GM18858 (cell line): Measurements from ENCODE around the gene HEG1.

Experiments
- ATAC-seq: cut with Tn5 transposase; IDR thresholded peaks from one replicate; pipeline ENCODE4 v1.9.1; 2021; ENCODE audit not compliant: unreplicated experiment

Gene HEG1

GRCh38 chr3:125023833-125024555 lies 31.8 kb downstream of the HEG1 start:
- ATAC-seq, result no peak

GRCh38 chr3:125022206-125022605 lies 33.6 kb downstream of the HEG1 start:
- ATAC-seq, result no peak

GRCh38 chr3:125019271-125019670 lies 36.5 kb downstream of the HEG1 start:
- ATAC-seq, result no peak

GRCh38 chr3:125017406-125017805 lies 38.4 kb downstream of the HEG1 start:
- no peak for ATAC-seq

GRCh38 chr3:125014570-125015179 lies 41.1 kb downstream of the HEG1 start:
- no peak for ATAC-seq

GRCh38 chr3:125013095-125013494 lies 42.7 kb downstream of the HEG1 start:
- ATAC-seq, result no peak

GRCh38 chr3:125011941-125012340 lies 43.9 kb downstream of the HEG1 start:
- ATAC-seq, result no peak

GRCh38 chr3:125010393-125010792 lies 45.4 kb downstream of the HEG1 start:
- no peak for ATAC-seq

GRCh38 chr3:125008766-125009165 lies 47.0 kb downstream of the HEG1 start:
- ATAC-seq, result no peak

GRCh38 chr3:125006291-125006731 lies 49.5 kb downstream of the HEG1 start:
- no peak for ATAC-seq

GRCh38 chr3:125005676-125006075 lies 50.1 kb downstream of the HEG1 start:
- no peak for ATAC-seq

- no peak for ATAC-seq
Observed at GRCh38 chr3:125005222-125005621, 50.6 kb downstream of the HEG1 start.

- no peak for ATAC-seq
Observed at GRCh38 chr3:125003859-125004595, 51.8 kb downstream of the HEG1 start.

GRCh38 chr3:125003369-125003853 lies 52.4 kb downstream of the HEG1 start:
- no peak for ATAC-seq

- no peak for ATAC-seq
Observed at GRCh38 chr3:125002414-125003368, 53.1 kb downstream of the HEG1 start.

GRCh38 chr3:125001557-125002413 lies 54.0 kb downstream of the HEG1 start:
- no peak for ATAC-seq

GRCh38 chr3:125000661-125001060 lies 55.1 kb downstream of the HEG1 start:
- ATAC-seq, result no peak

- no peak for ATAC-seq
Observed at GRCh38 chr3:124999897-125000435, 55.8 kb downstream of the HEG1 start.

- no peak for ATAC-seq
Observed at GRCh38 chr3:124999317-124999716, 56.5 kb downstream of the HEG1 start.

GRCh38 chr3:124998247-124998630 lies 57.6 kb downstream of the HEG1 start:
- ATAC-seq, result no peak
